ENCODE results near the gene HDLBP. TPM values are rescaled to one million over a fixed set of nuclear protein-coding genes. Genes with fewer than 3 reads are reported as not detected.
A peak's percentile ranks its signal among the peaks of the same experiment; 100 is the strongest.

HDLBP gene
- total RNA-seq, 1 donor from 2014 or later: 300 TPM

GRCh38 chr2:241357531-241357930 lies 42.1 kb upstream of the HDLBP start:
- TF ChIP-seq CTCF (IDR thresholded peaks at IDR 0.05) (no peak), POLR2A (IDR thresholded peaks at IDR 0.05) (no peak), POLR2AphosphoS5 (IDR thresholded peaks at IDR 0.05; ENCODE audit: insufficient read depth in 1 of 2, low read depth in 1 of 2) (no peak)
- peaks cover 39% of the 10 kb centered on the region for H3K4me1 ChIP-seq

GRCh38 chr2:241356871-241357260 lies 41.4 kb upstream of the HDLBP start:
- no peaks in the 10 kb centered on the region for H3K9me3 ChIP-seq
- H3K36me3 ChIP-seq: peaks cover 0 to 14% of the 10 kb centered on the region in 2 donors
- peak overlapping the region; percentile 81 for H3K27ac ChIP-seq
- TF ChIP-seq CTCF (IDR thresholded peaks at IDR 0.05): no peak
- intact Hi-C loops (cut with DNase I): loop anchor here (5.0 kb wide), 1 partner anchor 40 kb away; the partner anchor contains the start of genes HDLBP and SEPTIN2
- no peak for DNase-seq (ENCODE audit: extremely low spot score in 2 of 2)
- peaks cover 39% of the 10 kb centered on the region for H3K4me1 ChIP-seq
- no peaks in the 10 kb centered on the region for H3K27me3 ChIP-seq
- peak overlapping the region; percentile 81 to 95 for H3K4me3 ChIP-seq

More at GRCh38 chr2:241357531-241357930, 42.1 kb upstream of the HDLBP start:
- Histone ChIP-seq H3K27ac (no peak overlapping the region), H3K4me3 (no peak overlapping the region), H3K27me3 (no peaks in the 10 kb centered on the region), H3K36me3 (peaks cover 0 to 8% of the 10 kb centered on the region in 2 donors), H3K9me3 (no peaks in the 10 kb centered on the region)
- DNase-seq (ENCODE audit: extremely low spot score in 2 of 2): no peak
- intact Hi-C loops (cut with DNase I): loop anchor here (5.0 kb wide), 1 partner anchor 40 kb away; the partner anchor contains the start of genes HDLBP and SEPTIN2

- H3K4me3 ChIP-seq: peak within 1 kb of the TSS; percentile 81 to 95
- peak in 1 of 2 donors; percentile 98 for DNase-seq (ENCODE audit: extremely low spot score in 2 of 2)
- no peaks in the 10 kb centered on the region for H3K27me3 ChIP-seq
- H3K9me3 ChIP-seq: no peaks in the 10 kb centered on the region
- peaks cover 39% of the 10 kb centered on the region for H3K4me1 ChIP-seq
- H3K36me3 ChIP-seq: peaks cover 0 to 19% of the 10 kb centered on the region in 2 donors
- TF ChIP-seq CTCF (IDR thresholded peaks at IDR 0.05): no peak
- TF ChIP-seq POLR2A (IDR thresholded peaks at IDR 0.05): peak in 1 of 2 donors; percentile 68
- peak in 1 of 2 donors; percentile 44 for TF ChIP-seq POLR2AphosphoS5 (IDR thresholded peaks at IDR 0.05; ENCODE audit: insufficient read depth in 1 of 2, low read depth in 1 of 2)
- H3K27ac ChIP-seq: peak within 1 kb of the TSS; percentile 81
- intact Hi-C loops (cut with DNase I): loop anchor here (5.0 kb wide), 1 partner anchor 39 kb away; the partner anchor contains the start of genes HDLBP and SEPTIN2
Observed at GRCh38 chr2:241355983-241356870, 40.8 kb upstream of the HDLBP start, which contains the start of gene FARP2. FARP2 (plus strand) TSS chr2:241356285; CDS start chr2:241373108, 16,823 bp downstream.

GRCh38 chr2:241354668-241355658 lies 39.5 kb upstream of the HDLBP start:
- Histone ChIP-seq H3K27me3 (no peaks in the 10 kb centered on the region), H3K4me3 (peak overlapping the region in 1 of 2 donors; percentile 28), H3K9me3 (no peaks in the 10 kb centered on the region), H3K27ac (peak overlapping the region; percentile 62), H3K4me1 (peaks cover 39% of the 10 kb centered on the region), H3K36me3 (peaks cover 0 to 32% of the 10 kb centered on the region in 2 donors)
- intact Hi-C loops (cut with DNase I): loop anchor here (5.0 kb wide), 1 partner anchor 38 kb away; the partner anchor contains the start of genes HDLBP and SEPTIN2
- TF ChIP-seq POLR2AphosphoS5 (IDR thresholded peaks at IDR 0.05; ENCODE audit: insufficient read depth in 1 of 2, low read depth in 1 of 2) (no peak), POLR2A (IDR thresholded peaks at IDR 0.05) (no peak), CTCF (IDR thresholded peaks at IDR 0.05) (no peak)
- peak in 1 of 2 donors; percentile 91 for DNase-seq (ENCODE audit: extremely low spot score in 2 of 2)
